ENCODE results near the gene AURKA.
A peak's percentile ranks its signal among the peaks of the same experiment; 100 is the strongest.

AURKA gene

DNA sequence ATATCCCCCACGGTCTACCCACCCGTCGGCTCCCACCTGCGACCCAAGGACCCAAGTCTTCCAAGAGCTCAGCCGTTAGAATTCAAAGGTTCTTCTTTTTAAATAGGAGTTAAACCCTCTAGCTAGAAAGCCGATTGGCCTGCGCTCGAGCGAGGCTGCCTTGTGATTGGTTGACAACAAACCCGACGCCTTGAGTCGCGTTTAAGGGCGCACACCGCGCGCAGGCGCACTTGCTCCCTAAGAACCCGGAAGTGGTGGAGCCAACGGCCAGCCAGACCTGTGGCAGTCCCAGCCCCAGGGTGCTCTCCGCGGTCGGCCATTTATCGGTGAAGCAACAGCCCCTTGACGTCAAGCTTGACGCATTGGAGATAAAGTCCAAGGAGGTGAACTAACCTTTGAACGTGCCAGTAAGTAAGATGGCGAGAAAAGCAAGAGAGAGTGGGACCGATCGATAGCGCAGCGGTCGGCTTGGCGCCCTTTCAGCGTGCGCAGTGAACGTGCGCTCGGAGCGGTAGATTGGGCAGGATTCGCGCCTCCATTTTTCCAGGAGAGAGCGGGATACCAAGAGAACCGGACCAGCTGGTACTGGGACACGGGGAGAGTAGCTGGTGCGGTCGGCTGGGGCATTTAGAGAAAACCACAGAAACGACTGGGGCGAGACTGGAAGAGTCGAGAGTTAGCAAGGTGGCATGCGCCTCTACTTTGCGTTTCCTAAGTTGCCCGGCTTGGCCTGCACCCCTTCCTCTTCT is at the start of gene AURKA, which contains the start of gene CSTF1:
Gene AURKA, minus strand, starts transcription at position 84 of the 749 bp plus-strand sequence. CDS start 4,018 bp downstream, outside the sequence.
Gene CSTF1, plus strand, starts transcription at position 514 of the 749 bp plus-strand sequence. CDS start 2,908 bp downstream, outside the sequence.
- peak; percentile 97 for DNase-seq (ENCODE audit: low read depth, low spot score)

DNA sequence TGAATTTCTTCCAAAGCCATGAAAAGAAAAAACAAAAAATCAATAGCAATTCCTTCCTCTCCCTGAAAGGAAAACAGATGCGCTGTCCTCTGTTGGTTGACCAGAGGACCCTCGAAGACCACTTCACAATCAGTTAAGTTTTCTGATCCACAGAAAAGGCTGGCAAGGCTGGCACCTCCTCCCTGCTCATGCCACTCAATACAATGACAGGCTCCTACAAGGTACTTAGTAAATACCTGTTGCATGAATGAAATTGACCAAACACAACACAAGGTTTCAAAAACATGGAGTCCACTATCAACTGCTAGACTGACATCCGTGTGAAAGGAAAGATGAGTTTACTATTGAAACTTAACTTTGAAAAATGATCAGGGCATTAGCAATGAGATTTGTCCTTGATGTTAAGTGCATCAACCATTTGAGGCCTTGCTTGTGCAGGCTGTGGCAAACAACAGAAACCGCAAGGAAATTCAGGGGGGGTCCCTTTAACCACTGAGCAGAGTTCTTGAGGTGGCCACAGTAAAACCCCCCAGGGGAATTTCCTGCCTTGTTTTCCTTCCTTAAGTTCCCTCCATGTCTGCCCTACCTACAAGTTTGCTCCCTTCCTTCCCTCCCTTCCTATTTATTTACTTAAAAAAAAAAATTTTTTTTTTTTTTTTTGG is 48.5 kb upstream of the AURKA start:
- DNase-seq (ENCODE audit: low read depth, low spot score), result no peak

DNA sequence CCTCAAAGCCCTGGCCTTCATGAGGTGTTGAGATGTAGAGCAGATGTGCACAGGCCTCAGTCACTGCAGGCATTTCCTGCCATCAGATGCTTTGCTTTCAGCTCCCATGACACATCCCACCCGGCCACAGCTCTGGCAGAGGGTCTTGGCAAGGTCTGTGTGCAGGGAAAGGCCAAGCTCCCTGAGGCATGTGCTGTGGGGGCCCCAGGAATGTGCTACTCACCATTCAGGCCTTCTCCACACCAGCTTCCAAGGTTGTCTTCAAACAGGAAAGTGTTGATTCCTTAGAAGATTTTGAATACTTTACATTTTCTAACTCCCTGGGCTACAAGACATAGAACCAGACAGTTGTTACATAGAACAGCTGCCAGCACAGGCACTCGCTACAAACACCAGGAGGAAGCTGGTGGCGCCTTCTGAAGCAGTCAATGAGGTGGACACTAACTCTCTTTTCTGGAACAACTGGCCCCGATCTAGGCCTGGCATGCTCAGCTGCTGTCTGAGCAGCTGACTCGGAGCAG is 47.8 kb upstream of the AURKA start:
- no peak for DNase-seq (ENCODE audit: low read depth, low spot score)

DNA sequence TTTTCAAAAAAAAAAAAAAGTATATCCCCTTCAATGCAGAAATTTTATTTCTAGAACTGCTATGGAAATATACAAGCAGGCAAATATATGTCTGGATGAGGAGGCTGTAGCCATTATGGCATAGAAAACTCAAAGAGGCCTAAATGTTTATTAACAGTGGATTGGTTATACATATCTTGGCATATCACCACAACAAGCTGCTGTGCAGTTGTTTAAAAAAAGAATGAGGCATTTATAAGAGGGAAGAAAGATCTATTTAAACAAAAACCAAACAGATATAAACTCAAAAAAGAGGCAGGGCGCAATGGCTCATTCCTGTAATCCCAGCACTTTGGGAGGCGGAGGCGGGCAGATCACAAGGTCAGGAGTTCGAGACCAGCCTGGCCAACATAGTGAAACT is 46.3 kb upstream of the AURKA start:
- DNase-seq (ENCODE audit: low read depth, low spot score), result no peak

DNA sequence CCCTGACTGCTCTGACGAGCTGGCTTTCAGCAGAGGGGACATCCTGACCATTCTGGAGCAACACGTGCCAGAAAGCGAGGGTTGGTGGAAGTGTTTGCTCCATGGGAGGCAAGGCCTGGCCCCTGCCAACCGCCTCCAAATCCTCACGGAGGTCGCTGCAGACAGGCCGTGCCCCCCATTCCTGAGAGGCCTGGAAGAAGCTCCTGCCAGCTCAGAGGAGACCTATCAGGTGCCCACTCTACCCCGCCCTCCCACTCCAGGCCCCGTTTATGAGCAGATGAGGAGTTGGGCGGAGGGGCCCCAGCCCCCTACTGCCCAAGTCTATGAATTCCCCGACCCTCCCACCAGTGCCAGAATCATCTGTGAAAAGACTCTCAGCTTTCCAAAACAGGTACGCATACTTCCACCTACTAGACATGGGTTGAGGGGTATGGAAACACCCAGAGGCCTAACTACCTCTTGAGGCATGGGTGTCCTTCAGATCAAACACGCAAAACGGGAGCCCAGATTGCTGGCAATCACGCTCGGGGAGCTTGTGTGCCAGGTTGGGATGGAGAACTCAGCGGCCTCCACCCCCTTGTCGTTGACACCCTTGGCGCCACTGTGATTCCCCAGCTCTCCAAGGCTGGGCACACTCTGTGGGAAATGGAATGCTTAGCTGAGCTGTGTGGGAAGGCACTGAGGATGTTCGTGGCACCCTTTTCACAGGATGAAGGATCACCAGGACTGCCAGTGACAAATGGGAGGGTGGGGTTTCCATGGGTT is 45.4 kb upstream of the AURKA start:
- no peak for DNase-seq (ENCODE audit: low read depth, low spot score)

DNA sequence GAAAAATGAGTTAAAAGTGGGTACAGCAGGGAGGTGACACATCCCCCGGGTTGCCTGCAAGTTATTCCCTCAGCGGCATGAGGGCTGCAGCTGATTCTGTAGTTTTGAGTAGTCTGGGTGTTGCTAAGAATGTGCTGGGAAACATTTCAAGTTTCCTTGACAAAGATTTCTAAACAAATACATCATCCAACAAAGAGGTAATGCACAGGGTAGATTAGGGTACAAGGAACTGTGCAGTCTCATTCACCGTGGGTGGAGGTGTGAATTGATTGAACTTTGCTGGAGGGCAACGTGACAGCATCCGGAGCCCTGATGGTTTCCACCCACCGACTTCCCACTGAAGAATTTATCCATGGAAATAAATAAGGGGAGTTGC is 41.9 kb upstream of the AURKA start:
- DNase-seq (ENCODE audit: low read depth, low spot score), result no peak

DNA sequence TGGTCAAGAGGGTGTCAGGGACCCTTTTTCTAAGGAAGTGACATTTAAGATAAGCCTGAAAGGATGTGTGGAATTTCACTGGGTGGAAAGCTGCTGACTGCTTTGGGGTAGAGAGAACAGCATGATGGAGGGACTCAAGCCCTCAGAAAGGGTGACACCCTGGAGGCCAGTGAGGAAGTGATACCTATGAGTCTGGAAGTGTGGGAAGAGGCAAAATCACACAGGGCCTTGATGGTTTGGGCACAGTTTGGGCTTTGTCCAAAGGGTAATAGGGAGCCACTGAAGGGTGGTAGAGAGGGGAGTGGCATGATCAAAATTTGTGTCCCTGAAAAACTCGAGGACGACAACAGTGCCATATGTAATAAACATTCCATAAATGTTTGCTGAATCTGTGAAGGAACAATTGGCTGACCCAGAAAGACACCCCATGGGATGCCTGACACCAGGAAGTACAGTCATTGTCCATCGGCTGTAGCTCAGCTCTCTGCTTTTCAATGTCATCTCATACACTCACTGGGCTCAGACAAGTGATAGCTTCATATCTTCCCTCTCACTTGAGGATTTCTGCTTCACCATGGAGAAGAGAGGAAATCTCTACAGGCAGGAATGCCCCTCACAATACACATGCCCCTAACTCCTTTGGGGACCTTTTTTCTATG is 41.3 kb upstream of the AURKA start:
- no peak for DNase-seq (ENCODE audit: low read depth, low spot score)

DNA sequence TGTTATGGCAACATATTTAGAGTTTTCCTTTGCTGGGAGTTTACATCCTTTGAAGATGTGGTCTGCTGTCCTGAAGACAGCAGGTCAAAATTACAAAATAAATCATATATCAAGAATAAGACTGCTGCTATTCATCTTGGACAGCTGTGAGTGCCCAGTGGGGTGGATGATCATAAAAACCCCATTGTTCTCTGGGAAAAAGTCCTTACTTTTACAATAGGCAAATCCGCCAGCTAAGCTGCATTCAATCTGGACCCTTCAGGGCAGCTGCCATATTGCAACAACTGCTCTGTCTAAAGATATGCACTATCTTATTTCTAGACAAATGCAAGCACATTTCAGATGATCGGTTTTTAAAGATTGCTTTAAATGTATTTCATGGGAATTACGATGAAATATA is 39.5 kb upstream of the AURKA start:
- no peak for DNase-seq (ENCODE audit: low read depth, low spot score)

DNA sequence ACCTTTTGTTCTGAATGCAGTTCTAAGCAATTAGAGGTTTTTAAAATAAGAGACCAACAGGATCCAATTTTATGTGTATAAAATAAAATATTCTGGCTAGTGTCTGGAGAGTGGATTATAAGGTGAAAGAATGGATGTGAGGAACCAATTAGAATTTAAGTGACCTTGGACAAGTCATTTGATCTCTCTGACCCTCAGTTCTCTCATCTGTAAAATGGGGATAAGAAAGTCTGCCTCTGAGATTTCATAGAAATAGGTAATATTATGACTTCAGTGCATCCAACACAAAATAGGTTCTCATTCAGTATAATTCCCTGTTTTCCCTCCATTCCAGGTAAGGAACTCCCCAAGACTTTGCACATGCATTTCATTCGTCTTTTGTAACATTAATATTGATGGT is 38.9 kb upstream of the AURKA start:
- DNase-seq (ENCODE audit: low read depth, low spot score), result no peak

DNA sequence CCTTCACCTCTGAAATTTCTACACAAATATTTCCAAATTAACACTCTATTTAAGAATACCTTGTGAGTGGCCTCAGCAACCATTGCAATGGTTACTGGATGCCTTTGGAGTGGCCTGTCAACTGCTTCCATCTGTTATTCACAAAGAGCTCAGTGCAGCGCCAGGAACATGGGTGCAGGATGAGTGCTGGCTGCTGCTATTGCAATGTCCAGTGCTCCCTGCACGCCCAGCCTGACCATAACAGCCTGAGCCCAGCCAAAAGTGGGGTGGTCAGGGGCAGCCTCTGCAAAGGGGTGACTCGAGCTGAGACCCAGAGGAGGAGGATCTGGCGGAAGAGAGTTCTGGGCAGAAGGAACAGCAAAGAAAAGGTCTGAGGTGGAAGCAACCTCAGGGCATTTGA is 38.4 kb upstream of the AURKA start:
- DNase-seq (ENCODE audit: low read depth, low spot score), result no peak

DNA sequence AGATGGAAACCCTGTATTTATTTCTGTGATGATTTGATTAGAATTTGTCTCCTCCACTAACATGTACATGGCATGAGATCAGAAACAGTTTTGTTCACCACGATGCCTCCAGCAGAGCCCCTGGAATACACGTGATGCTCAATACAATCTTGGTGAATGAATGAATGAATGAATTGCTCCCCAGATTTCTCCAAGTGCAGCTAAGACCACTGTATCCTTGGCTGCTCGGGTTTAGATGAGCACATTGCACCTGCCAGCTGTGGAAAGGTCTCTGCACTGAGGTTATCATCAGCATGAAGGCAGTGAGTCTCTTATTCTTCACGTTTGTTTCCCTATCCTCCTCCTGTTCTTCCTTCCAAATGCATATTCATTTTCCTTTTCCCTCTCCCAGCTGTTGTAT is 37.9 kb upstream of the AURKA start:
- no peak for DNase-seq (ENCODE audit: low read depth, low spot score)

DNA sequence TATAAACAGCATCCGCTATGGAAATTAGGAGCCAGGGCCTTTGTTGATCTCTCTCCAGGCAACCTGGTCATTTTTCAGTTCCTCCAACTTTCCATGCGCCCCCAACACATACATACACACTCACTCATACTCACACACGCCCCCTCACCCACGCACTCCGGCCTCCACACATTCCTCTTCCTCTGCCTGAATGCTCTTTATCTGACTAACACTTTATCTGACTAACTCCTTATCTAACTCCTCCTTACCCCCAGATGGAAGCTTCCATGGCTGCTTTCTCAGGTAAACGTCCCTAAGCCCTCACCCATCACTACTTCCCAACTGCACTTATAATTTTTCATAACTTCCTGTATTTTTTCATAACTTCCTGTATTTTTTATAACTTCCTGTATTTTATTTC is 37.5 kb upstream of the AURKA start:
- DNase-seq (ENCODE audit: low read depth, low spot score), result no peak

DNA sequence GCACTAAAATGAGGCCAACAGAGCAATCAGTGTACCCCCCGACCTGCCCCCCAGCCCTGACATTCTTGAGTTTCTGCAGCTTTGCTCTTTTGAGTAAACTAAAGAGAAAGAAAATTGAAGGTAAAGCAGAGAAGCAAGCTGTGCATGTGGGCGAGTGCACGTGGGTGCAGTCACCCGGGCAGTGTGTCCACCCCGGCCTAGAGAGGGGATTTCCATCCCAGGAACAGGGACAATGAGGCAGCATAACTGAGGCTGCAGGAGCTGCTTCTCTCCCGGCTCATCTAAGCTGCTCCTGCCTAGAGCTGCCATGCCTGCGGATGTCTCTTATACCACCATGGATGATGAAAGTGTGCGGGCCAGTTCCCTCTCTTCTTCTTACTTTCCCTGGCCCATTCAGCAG is 36.9 kb upstream of the AURKA start:
- no peak for DNase-seq (ENCODE audit: low read depth, low spot score)

DNA sequence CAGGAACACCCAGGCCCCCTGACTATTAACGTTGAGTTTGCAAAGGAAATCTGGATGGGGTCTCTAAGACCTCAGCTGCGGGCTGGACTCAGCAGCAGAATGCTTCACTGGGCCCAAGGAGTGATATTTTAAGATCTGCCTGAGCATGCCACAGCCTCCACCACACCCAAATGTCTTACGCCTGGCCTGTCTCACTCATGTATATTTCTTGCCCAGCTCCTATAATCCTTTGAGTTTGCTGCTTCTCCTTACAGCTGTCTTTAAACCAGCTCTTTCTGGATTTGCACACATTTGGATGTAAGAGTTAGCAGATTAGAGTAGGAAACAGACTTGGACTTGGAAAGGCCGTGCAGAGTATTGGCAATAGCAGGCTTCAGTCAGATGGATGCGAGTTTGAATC is 36.4 kb upstream of the AURKA start:
- DNase-seq (ENCODE audit: low read depth, low spot score), result no peak

DNA sequence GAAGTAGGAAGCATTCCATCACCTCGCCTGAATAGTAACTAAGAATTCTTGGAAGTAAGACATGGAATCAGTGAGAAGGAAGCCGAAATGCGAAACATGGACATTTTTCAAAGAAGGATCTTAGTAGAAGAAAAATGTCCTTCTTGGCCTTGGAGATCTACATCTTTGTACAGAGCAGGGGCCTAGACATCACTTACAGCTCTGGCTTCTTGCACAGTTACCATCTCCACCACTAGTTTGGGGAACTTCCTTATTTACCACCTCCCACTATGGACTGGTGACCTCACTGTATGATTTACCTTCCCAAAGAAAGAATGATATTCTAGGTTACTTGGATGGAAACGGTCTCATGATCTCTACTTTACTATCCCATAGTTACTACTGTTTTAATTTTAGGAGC is 35.8 kb upstream of the AURKA start:
- no peak for DNase-seq (ENCODE audit: low read depth, low spot score)

DNA sequence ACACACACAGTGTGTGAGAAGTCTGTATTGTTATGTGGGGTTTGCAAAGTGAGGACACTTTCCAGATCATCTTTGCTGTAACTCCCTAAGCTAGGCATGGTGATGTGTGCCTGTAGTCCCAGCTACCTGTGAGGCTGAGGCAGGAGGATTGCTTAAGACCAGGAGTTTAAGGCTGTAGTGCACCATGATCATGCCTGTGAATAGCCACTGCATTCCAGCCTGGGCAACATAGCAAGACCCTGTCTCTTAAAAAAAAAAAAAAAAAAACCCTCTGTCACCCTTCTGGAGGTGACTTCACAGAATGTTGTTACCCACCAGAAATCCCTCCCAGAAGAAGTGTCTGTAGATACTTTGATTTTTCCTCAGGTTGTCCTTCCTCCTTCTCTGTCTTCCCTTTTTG is 34.9 kb upstream of the AURKA start:
- no peak for DNase-seq (ENCODE audit: low read depth, low spot score)

DNA sequence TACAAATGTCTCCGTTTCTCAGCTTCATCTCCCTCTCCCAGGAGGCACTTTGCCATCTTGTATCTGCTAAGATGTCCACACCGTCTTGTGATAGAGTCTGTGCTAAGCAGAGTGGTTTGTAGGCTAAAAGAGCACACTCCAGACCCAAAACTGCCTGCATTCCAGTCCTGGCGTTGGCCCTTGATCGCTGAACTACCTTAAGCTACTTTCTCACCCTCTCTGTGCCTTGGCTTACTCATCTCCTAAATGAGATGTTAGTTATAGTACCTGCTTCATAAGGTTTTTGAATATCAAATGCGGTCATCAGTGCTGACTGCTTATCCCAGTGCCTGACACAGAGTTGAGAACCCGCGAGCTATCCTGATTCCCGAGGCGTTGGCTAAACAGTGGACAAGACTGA is 34.0 kb upstream of the AURKA start:
- DNase-seq (ENCODE audit: low read depth, low spot score), result no peak

DNA sequence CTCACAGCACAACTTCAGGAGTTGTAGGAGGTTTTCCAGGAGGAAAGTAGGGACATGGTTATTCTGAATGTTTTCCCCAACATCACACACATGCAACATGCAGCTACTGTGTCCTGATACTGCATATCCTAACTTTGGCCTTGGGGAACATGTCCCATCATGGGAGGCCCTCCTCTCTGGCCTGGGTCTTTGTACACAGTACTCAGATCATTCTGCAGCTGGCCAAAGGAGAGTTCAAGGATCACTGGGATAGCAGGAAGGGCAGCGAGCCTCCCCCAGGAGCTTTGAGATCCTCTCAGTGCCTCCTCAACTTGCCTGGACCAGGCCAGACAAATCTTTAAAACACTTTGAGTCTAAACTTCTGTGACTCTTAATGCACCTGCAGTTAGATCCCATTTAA is 32.9 kb upstream of the AURKA start:
- no peak for DNase-seq (ENCODE audit: low read depth, low spot score)

DNA sequence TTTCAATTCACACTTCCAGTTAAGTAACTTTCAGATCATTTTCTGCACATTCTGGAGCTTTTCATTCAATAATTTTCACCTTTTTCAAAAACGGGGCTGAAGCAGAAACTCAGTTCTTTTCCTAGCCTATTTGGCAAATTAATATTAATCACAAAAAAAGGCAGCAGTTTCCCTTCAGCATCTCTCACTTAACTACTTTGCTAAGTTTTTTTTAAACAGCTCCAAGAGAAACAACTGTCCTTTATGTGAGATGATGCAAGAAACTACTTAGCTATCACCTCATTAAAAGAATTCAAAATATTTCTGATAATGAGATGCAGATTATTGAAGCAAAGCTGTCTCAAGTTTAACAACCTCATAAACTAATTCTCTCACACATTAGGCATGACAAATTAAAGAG is 31.9 kb upstream of the AURKA start:
- DNase-seq (ENCODE audit: low read depth, low spot score), result no peak

DNA sequence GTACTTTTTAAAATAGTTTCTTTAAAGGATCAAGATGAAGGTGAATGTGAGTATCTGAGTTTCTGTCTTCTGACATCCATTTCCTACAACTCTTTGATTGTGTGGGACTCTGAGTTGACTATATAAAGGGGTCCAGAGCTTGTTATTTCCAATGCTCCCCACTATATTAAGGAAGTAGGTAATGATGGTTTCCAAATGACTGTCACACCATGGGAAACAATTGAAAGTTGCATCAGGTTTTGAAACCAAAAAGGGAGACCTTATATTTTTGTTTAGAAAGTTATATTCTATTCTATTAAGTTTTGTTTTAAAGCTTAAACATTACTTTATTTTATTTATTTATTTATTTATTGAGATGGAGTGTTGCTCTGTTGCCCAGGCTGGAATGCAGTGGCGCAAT is 31.2 kb upstream of the AURKA start:
- no peak for DNase-seq (ENCODE audit: low read depth, low spot score)

DNA sequence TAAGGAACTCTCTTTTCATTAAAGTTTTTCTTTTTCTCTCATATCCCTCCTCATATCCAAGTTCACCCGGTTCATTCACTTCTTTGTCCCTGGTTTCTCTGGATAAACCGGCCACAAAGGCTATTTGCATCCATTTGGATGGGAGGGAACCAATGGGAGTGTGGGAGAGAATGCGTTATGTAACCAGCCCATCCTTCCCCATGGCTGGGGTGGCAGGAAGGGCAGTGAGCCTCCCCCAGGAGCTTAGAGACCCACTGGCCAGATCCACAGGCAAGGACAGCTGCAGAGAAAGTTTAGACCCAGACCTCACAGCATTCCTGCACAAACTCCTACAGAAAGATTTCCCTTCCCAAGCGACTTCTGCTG is 30.8 kb upstream of the AURKA start:
- DNase-seq (ENCODE audit: low read depth, low spot score), result no peak

All from iPS DF 19.7 (cell line).